Fibroblast of the aortic adventitia (primary cell): ENCODE measurements around the gene DRP2. TPM values are rescaled to one million over a fixed set of nuclear protein-coding genes. Genes with fewer than 3 reads are reported as not detected.

Source experiments
- DNase-seq: peaks from one replicate; pipeline ENCODE4 v3.0.0-alpha.2; 2010; ENCODE audit warnings: low read depth
- H3K4me3 ChIP-seq: 2 replicates; pipeline ENCODE4 v1.5.1; 2011; ENCODE audit warnings: low read depth, mild to moderate bottlenecking, control low read depth, low read length, moderate library complexity
- CTCF ChIP-seq: IDR thresholded peaks from 2 replicates; pipeline ENCODE4 v1.5.1; 2011; ENCODE audit warnings: mild to moderate bottlenecking, low read length, control low read depth, inconsistent platforms; ENCODE audit not compliant: insufficient read depth
- total RNA-seq: library from RNA; depleted of rRNA; stranded (reverse); fragments of >200 nt; gene quantifications from 2 replicates; pipeline ENCODE4 v1.2.3, GENCODE V29; 2012; ENCODE audit warnings: low replicate concordance

Gene DRP2
- total RNA-seq, 1 donor = 1.8 TPM

- TF ChIP-seq CTCF = no peak
- no peak overlapping the region for H3K4me3 ChIP-seq
- DNase-seq = no peak
These were observed 17.5 kb downstream of the DRP2 start for GRCh38 chrX:101237041-101237440.

GRCh38 chrX:101241531-101241930 is 21.9 kb downstream of the DRP2 start:
- no peak overlapping the region for H3K4me3 ChIP-seq
- TF ChIP-seq CTCF = no peak
- DNase-seq = no peak

GRCh38 chrX:101252634-101253033 is 33.0 kb downstream of the DRP2 start:
- peak; percentile 61 for DNase-seq
- no peak for TF ChIP-seq CTCF
- H3K4me3 ChIP-seq = no peak overlapping the region

GRCh38 chrX:101257448-101258258 is 38.1 kb downstream of the DRP2 start:
- H3K4me3 ChIP-seq = no peak overlapping the region
- TF ChIP-seq CTCF = no peak

GRCh38 chrX:101258259-101258581 is 38.6 kb downstream of the DRP2 start:
- TF ChIP-seq CTCF = no peak
- no peak overlapping the region for H3K4me3 ChIP-seq
- DNase-seq = no peak

More at GRCh38 chrX:101257448-101258258, 38.1 kb downstream of the DRP2 start:
- peak; percentile 30 for DNase-seq

- DNase-seq = peak; percentile 9
- peak; percentile 28 for TF ChIP-seq CTCF
- H3K4me3 ChIP-seq = no peak overlapping the region
These were observed 40.8 kb downstream of the DRP2 start for GRCh38 chrX:101260435-101260834.

GRCh38 chrX:101262590-101262989 is 43.0 kb downstream of the DRP2 start:
- no peak for TF ChIP-seq CTCF
- DNase-seq = no peak
- no peak overlapping the region for H3K4me3 ChIP-seq
